Adrenal gland (tissue), 12 donors: Measurements from ENCODE around the gene WDR20. TPM values are rescaled to one million over a fixed set of nuclear protein-coding genes. Genes with fewer than 3 reads are reported as not detected.

Experiments used
- DNase-seq, 7 donors: peaks; one replicate each; pipeline ENCODE4 v3.0.0-alpha.2; 2019 to 2020
- H3K27ac ChIP-seq, 5 donors: fragments of 200-600 bp; sonication (generic) in 4 of 5; 1 replicate in 3 of 5; 2 replicates in 2 of 5; pipeline versions ENCODE4 v1.5.1 to v1.8.0; 2016 to 2020; ENCODE audit warnings: mild to moderate bottlenecking in 1 of 5
- H3K27me3 ChIP-seq: fragments of 200-600 bp; 2 replicates; pipeline ENCODE4 v1.8.0; 2021
- H3K36me3 ChIP-seq, 2 donors: fragments of 200-600 bp; replicated peaks in 1 of 2; 1 replicate in 1 of 2; 2 replicates in 1 of 2; pipeline versions ENCODE4 v1.5.1 to v1.8.0; 2018 to 2022
- H3K4me1 ChIP-seq, 2 donors: fragments of 200-600 bp; replicated peaks in 1 of 2; 1 replicate in 1 of 2; 2 replicates in 1 of 2; pipeline versions ENCODE4 v1.5.1 to v1.8.0; 2018 to 2021
- H3K4me3 ChIP-seq, 4 donors: fragments of 200-600 bp; sonication (generic) in 3 of 4; one replicate each; pipeline ENCODE4 v1.5.1; 2016 to 2018
- H3K9me3 ChIP-seq, 3 donors: fragments of 200-600 bp; sonication (generic) in 1 of 3; replicated peaks in 1 of 3; 1 replicate in 2 of 3; 2 replicates in 1 of 3; pipeline versions ENCODE4 v1.5.1 to v1.8.0; 2016 to 2021
- CTCF ChIP-seq, 6 experiments: fragments of 450-650 bp in 4 of 6; fragments of 200-600 bp in 2 of 6; sonication (generic) in 1 of 6; IDR thresholded peaks; 1 replicate in 5 of 6; 2 replicates in 1 of 6; pipeline versions ENCODE4 v1.5.1 to v1.8.0; 2016 to 2021; ENCODE audit warnings: antibody characterized with exemption in 6 of 6, mild to moderate bottlenecking in 2 of 6, moderate library complexity in 1 of 6
- POLR2A ChIP-seq, 2 donors: fragments of 450-650 bp; IDR thresholded peaks; one replicate each; pipeline ENCODE4 v1.6.1; 2017; ENCODE audit warnings: antibody characterized with exemption in 2 of 2, mild to moderate bottlenecking in 2 of 2, moderate library complexity in 1 of 2
- WGBS, 4 donors: extraction: QIAGEN DNeasy Blood & Tissue Kit in 2 of 4; methylation state at CpG; one replicate each; pipeline versions ENCODE4 v1.1.5 to v1.1.7; 2013 to 2017; 5-methylcytosine and 5-hydroxymethylcytosine counted together
- intact Hi-C, 2 donors: fragments of 100-400 bp; cut with DNase I; formaldehyde crosslinking; loops; one replicate each; pipeline versions ENCODE4 v1.14.1 to v1.15.0; 2022 to 2023
- polyA plus RNA-seq, 3 donors: library from polyadenylated mRNA; stranded (reverse); fragments of 200-250 nt in 2 of 3; fragments of 350-450 nt in 1 of 3; fragmentation: Illumina TruSeq in 1 of 3; extraction: RNeasy Lipid Tissue Mini Kit (QIAGEN cat#74804) in 1 of 3; gene quantifications; one replicate each; pipeline ENCODE4 v1.2.3, GENCODE V29; 2013 to 2014
- total RNA-seq, 9 donors: library from RNA; depleted of rRNA in 4 of 9; stranded (reverse); fragments of >200 nt in 4 of 9; fragments of 120-200 nt in 1 of 9; fragmentation: NEBNext Ultra II Directional in 1 of 9; extraction: Animal tissue kit (Norgen Biotek cat#: 25700) in 1 of 9; gene quantifications; one replicate each; pipeline versions ENCODE4 v1.1.0 to v1.2.4, GENCODE V29; 2013 to 2023
- donor health status: healthy with polysubstance abuse.
- donor health status: Bipolar disorder and iron deficiency.
- donor health status: DM: yes; HTN: yes; CAD: no.
- donor health status: DM: no; HTN: no; CAD: no.
- donor health status: DM: no; HTN: no; CAD: no.
- donor health status: DM: yes; HTN: yes; CAD: no.

The WDR20 gene
- total and polyA plus RNA-seq, 12 donors: 13.1 to 55.9 (median 38.3) TPM

GRCh38 chr14:102180248-102180998 lies 40.7 kb downstream of the WDR20 start:
- DNase-seq: peak in 1 of 7 donors; percentile 1
- Histone ChIP-seq H3K36me3 (no peaks in the 10 kb centered on the region), H3K9me3 (no peaks in the 10 kb centered on the region), H3K27me3 (no peaks in the 10 kb centered on the region), H3K4me3 (no peak overlapping the region), H3K4me1 (peaks cover 19 to 42% of the 10 kb centered on the region in 2 donors), H3K27ac (no peak overlapping the region)
- TF ChIP-seq CTCF (IDR thresholded peaks at IDR 0.05): no peak
- intact Hi-C loops: no loop called here
- 75 to 89% (median 88%) methylated on average over 7 of the region's 7 CpGs for WGBS, 4 donors

- intact Hi-C loops: no loop called here
- WGBS, 4 donors: 73 to 77% (median 75%) methylated on average over 1 of the region's 1 CpG
- Histone ChIP-seq H3K27ac (no peak overlapping the region), H3K9me3 (no peaks in the 10 kb centered on the region), H3K4me1 (peaks cover 19 to 49% of the 10 kb centered on the region in 2 donors), H3K27me3 (no peaks in the 10 kb centered on the region), H3K36me3 (no peaks in the 10 kb centered on the region), H3K4me3 (no peak overlapping the region)
- no peak for DNase-seq
- TF ChIP-seq POLR2A (IDR thresholded peaks at IDR 0.05): no peak
- TF ChIP-seq CTCF (IDR thresholded peaks at IDR 0.05): no peak
These were observed 41.5 kb downstream of the WDR20 start for GRCh38 chr14:102181187-102181586.

- DNase-seq: no peak
- H3K9me3 ChIP-seq: no peaks in the 10 kb centered on the region
- intact Hi-C loops: no loop called here
- H3K27ac ChIP-seq: peak overlapping the region in 1 of 5 donors; percentile 33
- no peaks in the 10 kb centered on the region for H3K36me3 ChIP-seq
- no peak for TF ChIP-seq CTCF (IDR thresholded peaks at IDR 0.05)
- no peak for TF ChIP-seq POLR2A (IDR thresholded peaks at IDR 0.05)
- H3K4me3 ChIP-seq: no peak overlapping the region
- H3K4me1 ChIP-seq: peaks cover 28 to 55% of the 10 kb centered on the region in 2 donors
- H3K27me3 ChIP-seq: no peaks in the 10 kb centered on the region
These were observed 42.5 kb downstream of the WDR20 start for GRCh38 chr14:102182190-102182589.

- intact Hi-C loops: no loop called here
- H3K27ac ChIP-seq: peak overlapping the region in 3 of 5 donors; percentile 32 to 44 (median 33)
- H3K4me3 ChIP-seq: no peak overlapping the region
- DNase-seq: peak in 1 of 7 donors; percentile 45
- 46 to 56% (median 53%) methylated on average over 9 of the region's 9 CpGs for WGBS, 4 donors
- no peaks in the 10 kb centered on the region for H3K9me3 ChIP-seq
- TF ChIP-seq CTCF (IDR thresholded peaks at IDR 0.05): no peak
- no peak for TF ChIP-seq POLR2A (IDR thresholded peaks at IDR 0.05)
- no peaks in the 10 kb centered on the region for H3K36me3 ChIP-seq
- H3K27me3 ChIP-seq: no peaks in the 10 kb centered on the region
- H3K4me1 ChIP-seq: peaks cover 37 to 56% of the 10 kb centered on the region in 2 donors
These were observed 43.4 kb downstream of the WDR20 start for GRCh38 chr14:102182936-102183619.
